Measurements from ENCODE around the gene UBE2G1.

The UBE2G1 gene

GRCh38 chr17:4369557-4370230, 3.2 kb upstream of the UBE2G1 start:
- TF ChIP-seq SIN3A (IDR thresholded peaks at IDR 0.05; ENCODE audit: borderline replicate concordance, insufficient read depth, low read length) (no peak), FOXP2 (optimal IDR thresholded peaks at IDR 0.05; ENCODE audit: borderline replicate concordance, extremely low read depth, extremely low read length, insufficient read depth) (no peak), POLR2AphosphoS5 (IDR thresholded peaks at IDR 0.05; ENCODE audit: low read depth, low read length) (no peak), REST (IDR thresholded peaks at IDR 0.05; ENCODE audit: insufficient read depth in 1 of 2, low read depth in 2 of 2, low read length in 2 of 2) (no peak), TAF1 (IDR thresholded peaks at IDR 0.05; ENCODE audit: borderline replicate concordance, insufficient read depth, low read length) (no peak)

GRCh38 chr17:4368341-4368740, 1.9 kb upstream of the UBE2G1 start:
- no peak for TF ChIP-seq REST (IDR thresholded peaks at IDR 0.05; ENCODE audit: insufficient read depth in 1 of 2, low read depth in 2 of 2, low read length in 2 of 2)

GRCh38 chr17:4365628-4366326, 698 bp downstream of the UBE2G1 start:
- TF ChIP-seq REST (IDR thresholded peaks at IDR 0.05; ENCODE audit: insufficient read depth in 1 of 2, low read depth in 2 of 2, low read length in 2 of 2) (no peak), POLR2AphosphoS5 (IDR thresholded peaks at IDR 0.05; ENCODE audit: low read depth, low read length) (no peak; the same call in 1 of the 2 replicates), SIN3A (IDR thresholded peaks at IDR 0.05; ENCODE audit: borderline replicate concordance, insufficient read depth, low read length) (no peak), FOXP2 (optimal IDR thresholded peaks at IDR 0.05; ENCODE audit: borderline replicate concordance, extremely low read depth, extremely low read length, insufficient read depth) (no peak), TAF1 (IDR thresholded peaks at IDR 0.05; ENCODE audit: borderline replicate concordance, insufficient read depth, low read length) (no peak)

- TF ChIP-seq POLR2AphosphoS5 (IDR thresholded peaks at IDR 0.05; ENCODE audit: low read depth, low read length), result peak; percentile 80
- TF ChIP-seq TAF1 (IDR thresholded peaks at IDR 0.05; ENCODE audit: borderline replicate concordance, insufficient read depth, low read length), result peak; percentile 55; the same call in 1 of the 2 replicates
- TF ChIP-seq SIN3A (IDR thresholded peaks at IDR 0.05; ENCODE audit: borderline replicate concordance, insufficient read depth, low read length), result peak; percentile 99
- no peak for TF ChIP-seq FOXP2 (optimal IDR thresholded peaks at IDR 0.05; ENCODE audit: borderline replicate concordance, extremely low read depth, extremely low read length, insufficient read depth)
- TF ChIP-seq REST (IDR thresholded peaks at IDR 0.05; ENCODE audit: insufficient read depth in 1 of 2, low read depth in 2 of 2, low read length in 2 of 2), result 0 out of 4 replicates have a peak, but pooled peaks have one; percentile 15 to 32
Measured at GRCh38 chr17:4365103-4365627, 1.3 kb downstream of the UBE2G1 start.
